ENCODE results near the gene SLC28A1. TPM values are rescaled to one million over a fixed set of nuclear protein-coding genes. Genes with fewer than 3 reads are reported as not detected.
"Not testable (repeated sequence)": the region's sequence is repeated elsewhere in the genome, so short reads cannot be mapped to it uniquely, and the experiment has no call there.

The SLC28A1 gene
- total RNA-seq, 1 experiment from 2014 or later: not detected

GRCh38 chr15:84909782-84910181 lies 25.3 kb downstream of the SLC28A1 start:
- no peak for DNase-seq (ENCODE audit: low read depth)

- no peak for DNase-seq (ENCODE audit: low read depth)
Observed at GRCh38 chr15:84910928-84911623, 26.6 kb downstream of the SLC28A1 start.

GRCh38 chr15:84911879-84912660 lies 27.6 kb downstream of the SLC28A1 start:
- DNase-seq (ENCODE audit: low read depth): peak; percentile 100

- DNase-seq (ENCODE audit: low read depth): no peak
Observed at GRCh38 chr15:84913360-84913723, 28.9 kb downstream of the SLC28A1 start.

- no peak for DNase-seq (ENCODE audit: low read depth)
Observed at GRCh38 chr15:84914351-84914750, 29.9 kb downstream of the SLC28A1 start.

- DNase-seq (ENCODE audit: low read depth): peak; percentile 96
Observed at GRCh38 chr15:84914909-84915605, 30.6 kb downstream of the SLC28A1 start.

- DNase-seq (ENCODE audit: low read depth): peak; percentile 65
Observed at GRCh38 chr15:84915606-84915958, 31.1 kb downstream of the SLC28A1 start.

GRCh38 chr15:84917452-84917851 lies 33.0 kb downstream of the SLC28A1 start:
- no peak for DNase-seq (ENCODE audit: low read depth)

GRCh38 chr15:84919106-84919667 lies 34.7 kb downstream of the SLC28A1 start:
- no peak for DNase-seq (ENCODE audit: low read depth)

GRCh38 chr15:84921121-84921520 lies 36.7 kb downstream of the SLC28A1 start:
- peak; percentile 95 for DNase-seq (ENCODE audit: low read depth)

- no peak for DNase-seq (ENCODE audit: low read depth)
Observed at GRCh38 chr15:84922530-84922929, 38.1 kb downstream of the SLC28A1 start.

GRCh38 chr15:84924077-84924731 lies 39.7 kb downstream of the SLC28A1 start:
- DNase-seq (ENCODE audit: low read depth): no peak

- not testable (repeated sequence) for DNase-seq (ENCODE audit: low read depth)
Observed at GRCh38 chr15:84924821-84925569, 40.5 kb downstream of the SLC28A1 start.

- DNase-seq (ENCODE audit: low read depth): no peak
Observed at GRCh38 chr15:84925906-84926305, 41.4 kb downstream of the SLC28A1 start.

- DNase-seq (ENCODE audit: low read depth): no peak
Observed at GRCh38 chr15:84926491-84927230, 42.2 kb downstream of the SLC28A1 start.

- no peak for DNase-seq (ENCODE audit: low read depth)
Observed at GRCh38 chr15:84928843-84929168, 44.3 kb downstream of the SLC28A1 start.

GRCh38 chr15:84929795-84930603 lies 45.5 kb downstream of the SLC28A1 start:
- DNase-seq (ENCODE audit: low read depth): peak; percentile 90

GRCh38 chr15:84934942-84935729 lies 50.7 kb downstream of the SLC28A1 start:
- no peak for DNase-seq (ENCODE audit: low read depth)

- no peak for DNase-seq (ENCODE audit: low read depth)
Observed at GRCh38 chr15:84937144-84937543, 52.7 kb downstream of the SLC28A1 start.

Data from RPMI7951 (cell line).